Mammary epithelial cell (primary cell): ENCODE measurements around the gene TEX54.

ENCODE experiments used
- CTCF ChIP-seq, 2 donors: IDR thresholded peaks in 1 of 2; conservative IDR thresholded peaks in 1 of 2; 2 replicates each; pipeline ENCODE4 v1.5.1; 2011 to 2012; ENCODE audit warnings: inconsistent platforms in 2 of 2, low read length in 2 of 2, mild to moderate bottlenecking in 2 of 2, control low read depth in 1 of 2, low read depth in 1 of 2; ENCODE audit not compliant: insufficient read depth in 1 of 2; ENCODE audit errors: extremely low read depth in 1 of 2
- EZH2 ChIP-seq: IDR thresholded peaks from 2 replicates; pipeline ENCODE4 v1.6.1; 2012; ENCODE audit warnings: low read length, inconsistent platforms, borderline replicate concordance

DNA sequence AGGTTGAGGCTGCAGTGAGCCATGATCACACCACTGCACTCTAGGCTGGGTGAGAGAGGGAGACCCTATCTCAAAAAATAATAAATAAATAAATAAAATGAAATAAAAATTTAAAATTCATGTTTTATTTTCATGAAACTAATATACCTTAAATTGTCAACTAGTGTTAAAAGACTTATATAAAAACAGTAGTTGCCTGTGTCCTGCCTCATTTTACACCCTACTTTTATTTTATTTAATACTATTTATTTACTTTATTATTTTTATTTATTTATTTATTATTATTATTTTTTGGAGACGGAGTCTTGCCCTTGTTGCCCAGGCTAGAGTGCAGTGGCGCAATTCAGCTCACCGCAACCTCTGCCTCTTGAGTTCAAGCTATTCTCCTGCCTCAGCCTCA is 11.5 kb upstream of the TEX54 start:
- no peak for TF ChIP-seq CTCF (conservative IDR thresholded peaks at IDR 0.05 in 1 of 2, IDR thresholded peaks at IDR 0.05 in 1 of 2; ENCODE audit: extremely low read depth in 1 of 2, insufficient read depth in 1 of 2, low read depth in 1 of 2, low read length in 2 of 2)
- no peak for TF ChIP-seq EZH2
